MCF 10A (cell line): ENCODE data around the gene ABCB1. TPM values are rescaled to one million over a fixed set of nuclear protein-coding genes. Genes with fewer than 3 reads are reported as not detected.

Experiments
- BruUV-seq: library from RNA; stranded (reverse); fragments of 400-500 nt; replicated peaks from 2 replicates; lab custom pipeline; 2021; lab: Mats Ljungman, UMichigan
- CTCF ChIA-PET: fragments of 300-600 bp; sonication (Branson Sonifier 250); formaldehyde crosslinking; extraction: SDS; loops from one replicate; lab custom pipeline; 2021; ENCODE audit warnings: antibody characterized with exemption, inconsistent platforms; lab: Yijun Ruan, JAX
- POLR2A ChIA-PET: fragments of 300-600, 350-650 bp; sonication (Branson Sonifier 250); formaldehyde crosslinking; extraction: SDS; loops from one replicate; lab custom pipeline; 2020; ENCODE audit warnings: antibody characterized with exemption, inconsistent platforms; lab: Yijun Ruan, JAX
- DNase-seq: peaks from one replicate; pipeline ENCODE4 v3.0.0-alpha.2; 2018; ENCODE audit not compliant: unreplicated experiment
- H3K27ac Mint-ChIP-seq: one replicate; pipeline ENCODE4 v1.8.0; 2022; ENCODE audit warnings: mild to moderate bottlenecking, low read depth, mixed read lengths; ENCODE audit not compliant: unreplicated experiment
- H3K27me3 Mint-ChIP-seq: one replicate; pipeline ENCODE4 v1.8.0; 2022; ENCODE audit warnings: mixed read lengths; ENCODE audit not compliant: insufficient read depth, unreplicated experiment
- H3K36me3 Mint-ChIP-seq: one replicate; pipeline ENCODE4 v1.8.0; 2022; ENCODE audit warnings: mild to moderate bottlenecking, moderate library complexity, mixed read lengths; ENCODE audit not compliant: insufficient read depth, unreplicated experiment
- H3K4me1 Mint-ChIP-seq: one replicate; pipeline ENCODE4 v1.8.0; 2022; ENCODE audit warnings: mixed read lengths; ENCODE audit not compliant: insufficient read depth, unreplicated experiment
- H3K4me3 Mint-ChIP-seq: one replicate; pipeline ENCODE4 v1.8.0; 2022; ENCODE audit warnings: mild to moderate bottlenecking, moderate library complexity, mixed read lengths; ENCODE audit not compliant: unreplicated experiment
- H3K9me3 Mint-ChIP-seq: one replicate; pipeline ENCODE4 v1.8.0; 2022; ENCODE audit warnings: mixed read lengths; ENCODE audit not compliant: unreplicated experiment
- CTCF ChIP-seq: fragments of 200-600 bp; IDR thresholded peaks from one replicate; pipeline ENCODE4 v1.8.0; 2022; ENCODE audit warnings: antibody characterized with exemption, mild to moderate bottlenecking; ENCODE audit not compliant: unreplicated experiment
- intact Hi-C: fragments of 100-400 bp; cut with micrococcal nuclease; formaldehyde crosslinking; loops from 2 replicates; pipeline ENCODE4 v1.14.1; 2022
- total RNA-seq: library from RNA; stranded (reverse); gene quantifications from 2 replicates; pipeline ENCODE4 v1.2.3, GENCODE V29; 2022

The ABCB1 gene
- total RNA-seq, 1 experiment from 2014 or later: not detected

GRCh38 chr7:87512906-87513305 lies 87.8 kb downstream of the ABCB1 start:
- Mint-ChIP-seq H3K36me3 (no peaks in the 10 kb centered on the region), H3K9me3 (no peaks in the 10 kb centered on the region), H3K4me1 (no peaks in the 10 kb centered on the region), H3K4me3 (no peak overlapping the region), H3K27me3 (peaks cover 22% of the 10 kb centered on the region), H3K27ac (no peak overlapping the region)
- CTCF ChIA-PET: interaction anchor here (0.8 kb wide), 1 partner anchor 281 kb away, joined by 3 read pairs; no protein-coding TSS in a partner anchor
- no peak for TF ChIP-seq CTCF
- intact Hi-C loops: no loop called here
- POLR2A ChIA-PET: interaction anchor here (0.7 kb wide), 1 partner anchor 71 kb away, joined by 3 read pairs; no protein-coding TSS in a partner anchor
- no peak for DNase-seq
- no TSS peak for BruUV-seq

GRCh38 chr7:87511510-87511909 lies 89.2 kb downstream of the ABCB1 start:
- CTCF ChIA-PET: interaction anchor here (0.6 to 1.5 kb wide), 2 partner anchors 53 to 600 kb away, joined by 3 to 6 read pairs; no protein-coding TSS in a partner anchor
- H3K27me3 Mint-ChIP-seq: peaks cover 22% of the 10 kb centered on the region

GRCh38 chr7:87510411-87510875 lies 90.2 kb downstream of the ABCB1 start:
- no peak for DNase-seq
- intact Hi-C loops: no loop called here
- no peaks in the 10 kb centered on the region for H3K9me3 Mint-ChIP-seq
- no TSS peak for BruUV-seq
- H3K4me3 Mint-ChIP-seq: no peak overlapping the region
- ChIA-PET CTCF (interaction anchor here (0.5 to 1.5 kb wide), 7 partner anchors 8 to 554 kb away, joined by 3 to 6 read pairs (median 3); no protein-coding TSS in a partner anchor), POLR2A (interaction anchor here (0.5 kb wide), 1 partner anchor 377 kb away, joined by 3 read pairs; no protein-coding TSS in a partner anchor)
- H3K27ac Mint-ChIP-seq: no peak overlapping the region
- H3K36me3 Mint-ChIP-seq: no peaks in the 10 kb centered on the region
- TF ChIP-seq CTCF: no peak
- no peaks in the 10 kb centered on the region for H3K4me1 Mint-ChIP-seq
- peaks cover 22% of the 10 kb centered on the region for H3K27me3 Mint-ChIP-seq

More at GRCh38 chr7:87511510-87511909, 89.2 kb downstream of the ABCB1 start:
- TF ChIP-seq CTCF: no peak
- H3K36me3 Mint-ChIP-seq: no peaks in the 10 kb centered on the region
- no peak for DNase-seq
- H3K9me3 Mint-ChIP-seq: no peaks in the 10 kb centered on the region
- no peak overlapping the region for H3K4me3 Mint-ChIP-seq
- intact Hi-C loops: no loop called here
- H3K27ac Mint-ChIP-seq: no peak overlapping the region
- no TSS peak for BruUV-seq
- no peaks in the 10 kb centered on the region for H3K4me1 Mint-ChIP-seq
- POLR2A ChIA-PET: interaction anchor here (0.6 kb wide), 1 partner anchor 11 kb away, joined by 3 read pairs; no protein-coding TSS in a partner anchor

- DNase-seq: peak; percentile 17
- POLR2A ChIA-PET: no interaction called here
- no peaks in the 10 kb centered on the region for H3K36me3 Mint-ChIP-seq
- H3K27ac Mint-ChIP-seq: no peak overlapping the region
- no peaks in the 10 kb centered on the region for H3K27me3 Mint-ChIP-seq
- no peak overlapping the region for H3K4me3 Mint-ChIP-seq
- no peaks in the 10 kb centered on the region for H3K4me1 Mint-ChIP-seq
- no TSS peak for BruUV-seq
- H3K9me3 Mint-ChIP-seq: no peaks in the 10 kb centered on the region
- TF ChIP-seq CTCF: no peak
- intact Hi-C loops: loop anchor here (1.0 to 5.0 kb wide), 5 partner anchors 57 to 663 kb away; no protein-coding TSS in a partner anchor
- CTCF ChIA-PET: interaction anchor here (0.7 to 4.4 kb wide), 10 partner anchors 10 to 605 kb away, joined by 3 to 53 read pairs (median 3); no protein-coding TSS in a partner anchor
Observed at GRCh38 chr7:87507446-87507845, 93.2 kb downstream of the ABCB1 start.
